WTC11 (cell line): ENCODE results near the gene HOMER3. TPM values are rescaled to one million over a fixed set of nuclear protein-coding genes. Genes with fewer than 3 reads are reported as not detected.

ENCODE experiments used
- ATAC-seq: fragments of 200-7000 bp; cut with Tn5 transposase; 2 replicates; pipeline ENCODE4 v1.10.0; 2021; ENCODE audit warnings: mild to moderate bottlenecking, moderate library complexity
- CTCF ChIA-PET: fragments of 300-600 bp; sonication (Branson Sonifier 250); formaldehyde crosslinking; loops from one replicate; lab custom pipeline; 2021; ENCODE audit warnings: antibody characterized with exemption; lab: Charles Lee
- POLR2A ChIA-PET: fragments of 350-600 bp; sonication (Branson Sonifier 250); formaldehyde crosslinking; loops from one replicate; lab custom pipeline; 2021; ENCODE audit warnings: antibody characterized with exemption; lab: Charles Lee
- DNase-seq: peaks from one replicate; pipeline ENCODE4 v3.0.0; 2021; ENCODE audit warnings: low spot score
- H3K27ac Mint-ChIP-seq: 2 replicates; pipeline ENCODE4 v1.8.0; 2021; ENCODE audit warnings: mixed read lengths
- H3K27me3 Mint-ChIP-seq: 2 replicates; pipeline ENCODE4 v1.8.0; 2021; ENCODE audit warnings: low read depth, mild to moderate bottlenecking, moderate library complexity, mixed read lengths
- H3K36me3 Mint-ChIP-seq: 2 replicates; pipeline ENCODE4 v1.8.0; 2021; ENCODE audit warnings: mixed read lengths
- H3K4me1 Mint-ChIP-seq: 2 replicates; pipeline ENCODE4 v1.8.0; 2022; ENCODE audit warnings: mixed read lengths
- H3K4me3 Mint-ChIP-seq: 2 replicates; pipeline ENCODE4 v1.8.0; 2021; ENCODE audit warnings: mild to moderate bottlenecking, moderate library complexity, mixed read lengths
- H3K9me3 Mint-ChIP-seq: 2 replicates; pipeline ENCODE4 v1.8.0; 2021; ENCODE audit warnings: mixed read lengths
- ATF1 ChIP-seq: sonication (generic); formaldehyde crosslinking; IDR thresholded peaks from 2 replicates; pipeline ENCODE4 v1.8.1; 2023; ENCODE audit warnings: mild to moderate bottlenecking, moderate library complexity, missing genetic modification reagents
- ATF3 ChIP-seq: sonication (generic); formaldehyde crosslinking; conservative IDR thresholded peaks from 2 replicates; pipeline ENCODE4 v1.8.1; 2022; ENCODE audit warnings: mild to moderate bottlenecking, missing genetic modification reagents
- CBFB ChIP-seq: sonication (generic); formaldehyde crosslinking; IDR thresholded peaks from 2 replicates; pipeline ENCODE4 v1.8.1; 2022; ENCODE audit warnings: mild to moderate bottlenecking, low read depth, missing genetic modification reagents
- FOXK1 ChIP-seq: sonication (generic); formaldehyde crosslinking; IDR thresholded peaks from 2 replicates; pipeline ENCODE4 v1.8.0; 2022; ENCODE audit warnings: mild to moderate bottlenecking, moderate library complexity, missing genetic modification reagents
- GABPB1 ChIP-seq: sonication (generic); formaldehyde crosslinking; IDR thresholded peaks from 2 replicates; pipeline ENCODE4 v1.8.1; 2023; ENCODE audit warnings: mild to moderate bottlenecking, missing genetic modification reagents
- HMGA2 ChIP-seq: fragments of 250-450 bp; sonication (Bioruptor Pico); IDR thresholded peaks from 2 replicates; pipeline ENCODE4 v1.4.0; 2021; ENCODE audit warnings: mild to moderate bottlenecking, moderate library complexity
- HMGXB4 ChIP-seq: sonication (generic); formaldehyde crosslinking; IDR thresholded peaks from 2 replicates; pipeline ENCODE4 v1.8.1; 2023; ENCODE audit warnings: mild to moderate bottlenecking, moderate library complexity, missing genetic modification reagents
- MAX ChIP-seq: sonication (generic); formaldehyde crosslinking; IDR thresholded peaks from 2 replicates; pipeline ENCODE4 v1.8.0; 2022; ENCODE audit warnings: mild to moderate bottlenecking, missing genetic modification reagents
- MLX ChIP-seq: sonication (generic); formaldehyde crosslinking; IDR thresholded peaks from 2 replicates; pipeline ENCODE4 v1.8.1; 2023; ENCODE audit warnings: mild to moderate bottlenecking, missing genetic modification reagents, moderate library complexity
- OVOL2 ChIP-seq: fragments of 250-450 bp; sonication (Bioruptor Pico); IDR thresholded peaks from 2 replicates; pipeline ENCODE4 v1.9.0; 2021; ENCODE audit warnings: mild to moderate bottlenecking, borderline replicate concordance
- RORB ChIP-seq: fragments of 250-450 bp; sonication (Bioruptor Pico); IDR thresholded peaks from 2 replicates; pipeline ENCODE4 v1.9.0; 2021; ENCODE audit warnings: mild to moderate bottlenecking
- SP1 ChIP-seq: sonication (generic); formaldehyde crosslinking; conservative IDR thresholded peaks from 2 replicates; pipeline ENCODE4 v1.8.1; 2022; ENCODE audit warnings: missing genetic modification reagents
- STAT6 ChIP-seq: sonication (generic); formaldehyde crosslinking; conservative IDR thresholded peaks from 2 replicates; pipeline ENCODE4 v1.8.1; 2023; ENCODE audit warnings: mild to moderate bottlenecking, low read depth, missing genetic modification reagents, moderate library complexity
- TP53 ChIP-seq: sonication (generic); formaldehyde crosslinking; IDR thresholded peaks from 2 replicates; pipeline ENCODE4 v1.8.1; 2023; ENCODE audit warnings: mild to moderate bottlenecking, missing genetic modification reagents
- ZNF121 ChIP-seq: sonication (generic); formaldehyde crosslinking; IDR thresholded peaks from 2 replicates; pipeline ENCODE4 v1.8.0; 2023; ENCODE audit warnings: missing genetic modification reagents
- ZNF396 ChIP-seq: fragments of 250-450 bp; sonication (Bioruptor Pico); IDR thresholded peaks from 2 replicates; pipeline ENCODE4 v1.8.0; 2021; ENCODE audit warnings: mild to moderate bottlenecking, moderate library complexity, borderline replicate concordance
- ZSCAN18 ChIP-seq: fragments of 250-450 bp; sonication (Bioruptor Pico); IDR thresholded peaks from 2 replicates; pipeline ENCODE4 v2.1.2; 2022; ENCODE audit warnings: mild to moderate bottlenecking, moderate library complexity
- total RNA-seq: library from RNA; stranded (reverse); gene quantifications from 3 replicates; pipeline ENCODE4 v1.2.3, GENCODE V29; 2021

Gene HOMER3
- total RNA-seq, 1 experiment from 2014 or later: 28.2 TPM

GRCh38 chr19:18893587-18894253, 47.3 kb downstream of the HOMER3 start:
- Mint-ChIP-seq H3K4me1 (no peaks in the 10 kb centered on the region), H3K9me3 (no peaks in the 10 kb centered on the region), H3K27ac (no peak overlapping the region), H3K36me3 (no peaks in the 10 kb centered on the region), H3K27me3 (peaks cover 16% of the 10 kb centered on the region), H3K4me3 (no peak overlapping the region)
- no peak for DNase-seq
- no peak for ATAC-seq
- no peak for TF ChIP-seq FOXK1 (CRISPR knock-in tag)
- TF ChIP-seq HMGXB4 (CRISPR knock-in tag): no peak
- no peak for TF ChIP-seq STAT6 (CRISPR knock-in tag)
- no peak for TF ChIP-seq RORB
- TF ChIP-seq HMGA2 (CRISPR knock-in tag): no peak
- no peak for TF ChIP-seq CBFB
- TF ChIP-seq ZSCAN18 (CRISPR knock-in tag): no peak
- no peak for TF ChIP-seq ZNF121 (CRISPR knock-in tag)
- TF ChIP-seq MLX: no peak
- no peak for TF ChIP-seq TP53 (CRISPR knock-in tag)
- TF ChIP-seq MAX (CRISPR knock-in tag): no peak
- TF ChIP-seq SP1 (CRISPR knock-in tag): no peak
- TF ChIP-seq ATF3 (CRISPR knock-in tag): no peak
- no peak for TF ChIP-seq GABPB1 (CRISPR knock-in tag)
- TF ChIP-seq OVOL2 (CRISPR knock-in tag): no peak
- TF ChIP-seq ZNF396 (CRISPR knock-in tag): no peak
- CTCF ChIA-PET: interaction anchor here (0.6 to 3.5 kb wide), 12 partner anchors 14 to 227 kb away, joined by 3 to 35 read pairs (median 6); partner anchors contain the start of genes COPE and DDX49
- POLR2A ChIA-PET: no interaction called here

GRCh38 chr19:18889949-18890745, 50.9 kb downstream of the HOMER3 start:
- no peaks in the 10 kb centered on the region for H3K4me1 Mint-ChIP-seq
- ChIA-PET POLR2A (interaction anchor here (0.6 kb wide), 1 partner anchor 20 kb away, joined by 3 read pairs; no protein-coding TSS in a partner anchor), CTCF (interaction anchor here (1.6 to 2.6 kb wide), 2 partner anchors 97 to 106 kb away, joined by 3 to 8 read pairs; no protein-coding TSS in a partner anchor)
- no peak overlapping the region for H3K4me3 Mint-ChIP-seq
- DNase-seq (no peak), ATAC-seq (no peak)
- H3K36me3 Mint-ChIP-seq: peaks cover 5% of the 10 kb centered on the region
- no peaks in the 10 kb centered on the region; the same call in 1 of the 2 replicates for H3K27me3 Mint-ChIP-seq
- no peak overlapping the region for H3K27ac Mint-ChIP-seq
- H3K9me3 Mint-ChIP-seq: peaks cover 3% of the 10 kb centered on the region
- TF ChIP-seq ZNF121 (CRISPR knock-in tag) (peak; percentile 84), ATF1 (CRISPR knock-in tag) (no peak)
